HG03196 (cell line): ENCODE data around the gene STRN4.

Source experiments
- ATAC-seq: cut with Tn5 transposase; IDR thresholded peaks from one replicate; pipeline ENCODE4 v1.9.1; 2021; ENCODE audit not compliant: unreplicated experiment

Gene STRN4

GRCh38 chr19:46726551-46726950 is 19.7 kb downstream of the STRN4 start:
- ATAC-seq: no peak

GRCh38 chr19:46725859-46726393 is 20.3 kb downstream of the STRN4 start:
- ATAC-seq: no peak

- no peak for ATAC-seq
Observed at GRCh38 chr19:46725036-46725820, 21.0 kb downstream of the STRN4 start.

- no peak for ATAC-seq
Observed at GRCh38 chr19:46724468-46724867, 21.8 kb downstream of the STRN4 start.

- ATAC-seq: no peak
Observed at GRCh38 chr19:46723471-46723870, 22.8 kb downstream of the STRN4 start.

- no peak for ATAC-seq
Observed at GRCh38 chr19:46723023-46723461, 23.2 kb downstream of the STRN4 start.

GRCh38 chr19:46722421-46723022 is 23.7 kb downstream of the STRN4 start:
- no peak for ATAC-seq

- ATAC-seq: no peak
Observed at GRCh38 chr19:46722004-46722380, 24.3 kb downstream of the STRN4 start.

GRCh38 chr19:46721269-46722003 is 24.8 kb downstream of the STRN4 start:
- no peak for ATAC-seq

GRCh38 chr19:46720503-46721239 is 25.6 kb downstream of the STRN4 start:
- ATAC-seq: no peak

- no peak for ATAC-seq
Observed at GRCh38 chr19:46719629-46720502, 26.4 kb downstream of the STRN4 start.

- peak; percentile 27 for ATAC-seq
Observed at GRCh38 chr19:46718934-46719622, 27.2 kb downstream of the STRN4 start.

- peak; percentile 24 for ATAC-seq
Observed at GRCh38 chr19:46718157-46718933, 27.9 kb downstream of the STRN4 start.

GRCh38 chr19:46717716-46718143 is 28.5 kb downstream of the STRN4 start:
- no peak for ATAC-seq

GRCh38 chr19:46717034-46717715 is 29.1 kb downstream of the STRN4 start, which contains the start of gene PRKD2:
TSS of gene PRKD2 (minus strand) at chr19:46717114. CDS start at chr19:46716370, 744 bp downstream.
- peak; percentile 30 for ATAC-seq

GRCh38 chr19:46716672-46717033 is 29.6 kb downstream of the STRN4 start:
- no peak for ATAC-seq

- ATAC-seq: no peak
Observed at GRCh38 chr19:46715975-46716671, 30.1 kb downstream of the STRN4 start.
